OCI-LY7 (cell line): Measurements from ENCODE around the gene APOC4.

Experiments used
- CTCF ChIP-seq: fragments of 200-600 bp; sonication (generic); conservative IDR thresholded peaks from 2 replicates; pipeline ENCODE4 v1.5.1; 2014; ENCODE audit warnings: mild to moderate bottlenecking, antibody characterized with exemption, low read length, moderate library complexity, mixed read lengths
- EZH2phosphoT487 ChIP-seq: fragments of 200-600 bp; sonication (generic); IDR thresholded peaks from 2 replicates; pipeline ENCODE4 v1.6.1; 2018; ENCODE audit warnings: low read depth, borderline replicate concordance, mild to moderate bottlenecking, mixed run types, antibody characterized with exemption, low read length, moderate library complexity, mixed read lengths

DNA sequence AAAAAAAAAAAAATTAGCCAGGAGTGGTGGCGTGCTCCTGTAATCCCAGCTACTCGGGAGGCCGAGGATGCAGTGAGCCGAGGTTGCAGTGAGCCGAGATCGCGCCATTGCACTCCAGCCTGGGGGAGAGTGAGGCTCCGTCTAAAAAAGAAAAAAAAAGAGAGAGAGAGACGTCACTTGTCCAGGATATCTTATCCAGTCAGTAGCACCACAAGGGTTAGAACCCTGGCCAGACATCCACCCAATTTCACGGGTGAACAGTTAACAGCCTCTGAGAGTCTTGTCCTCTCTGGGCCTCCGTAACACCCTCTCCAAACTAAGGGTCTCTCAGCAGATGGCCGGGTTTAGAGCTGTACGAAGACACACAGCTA is 12.2 kb downstream of the APOC4 start:
- no peak for TF ChIP-seq EZH2phosphoT487
- no peak for TF ChIP-seq CTCF
